ENCODE results near the gene FGF7.
A peak's percentile ranks its signal among the peaks of the same experiment; 100 is the strongest.

Gene FGF7

DNA sequence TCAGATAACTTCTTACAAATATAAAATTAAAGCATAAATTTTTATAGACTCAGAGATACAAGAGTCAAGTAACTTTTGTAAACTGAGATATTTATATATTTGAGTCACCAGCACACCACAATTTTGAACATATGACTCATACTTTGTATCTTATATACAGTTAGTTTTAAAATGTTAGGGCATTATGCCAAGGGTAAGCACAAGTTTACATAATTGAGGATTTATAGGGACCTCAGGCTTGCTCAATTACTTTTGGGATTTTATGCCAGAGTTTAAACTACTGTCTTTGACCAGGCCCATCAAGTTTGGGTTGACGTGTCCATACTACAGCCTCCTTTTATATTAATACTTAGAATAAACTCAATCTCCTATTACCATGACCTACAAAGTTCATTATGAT lies 7.4 kb upstream of the FGF7 start:
- no CpG with 5 or more reads among the region's 1 CpG for WGBS (ENCODE audit: insufficient coverage, insufficient read length)
- Histone ChIP-seq H3K27ac (ENCODE audit: low read length) (no peak overlapping the region), H3K9me3 (ENCODE audit: control insufficient read depth, insufficient read depth, low read length) (no peaks in the 10 kb centered on the region), H3K36me3 (ENCODE audit: control insufficient read depth, insufficient read depth, low read length) (no peaks in the 10 kb centered on the region), H3K27me3 (ENCODE audit: control insufficient read depth, insufficient read depth, low read length) (no peaks in the 10 kb centered on the region), H3K4me3 (ENCODE audit: low read length) (no peak overlapping the region), H3K4me1 (ENCODE audit: control insufficient read depth, insufficient read depth, low read length) (no peaks in the 10 kb centered on the region)
- no peak for DNase-seq (ENCODE audit: low read depth, low spot score)

GRCh38 chr15:49418811-49419210 lies 4.2 kb upstream of the FGF7 start:
- no CpG with 5 or more reads among the region's 1 CpG for WGBS (ENCODE audit: insufficient coverage, insufficient read length)
- H3K36me3 ChIP-seq (ENCODE audit: control insufficient read depth, insufficient read depth, low read length), result no peaks in the 10 kb centered on the region
- no peak for DNase-seq (ENCODE audit: low read depth, low spot score)
- no peaks in the 10 kb centered on the region for H3K27me3 ChIP-seq (ENCODE audit: control insufficient read depth, insufficient read depth, low read length)
- no peaks in the 10 kb centered on the region for H3K4me1 ChIP-seq (ENCODE audit: control insufficient read depth, insufficient read depth, low read length)
- H3K9me3 ChIP-seq (ENCODE audit: control insufficient read depth, insufficient read depth, low read length), result no peaks in the 10 kb centered on the region
- no peak overlapping the region for H3K27ac ChIP-seq (ENCODE audit: low read length)
- H3K4me3 ChIP-seq (ENCODE audit: low read length), result no peak overlapping the region

DNA sequence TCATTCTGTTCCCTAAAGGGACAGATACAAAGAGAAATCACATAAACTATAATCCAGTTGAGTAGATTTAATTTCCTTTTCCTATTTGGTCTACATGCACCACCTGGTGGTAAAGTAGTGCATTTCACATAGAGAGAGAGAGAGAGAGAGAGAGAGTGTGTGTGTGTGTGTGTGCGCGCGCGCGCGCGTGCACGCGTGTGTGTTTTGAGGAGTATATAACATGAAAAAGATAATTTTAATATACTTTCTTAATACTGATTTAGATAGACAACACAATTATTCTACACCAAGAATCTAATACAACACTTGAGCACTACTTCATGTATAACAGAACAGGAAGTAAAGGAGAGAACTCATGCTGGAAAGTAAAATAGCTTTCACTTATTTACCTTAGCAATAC lies 1.1 kb upstream of the FGF7 start:
- no peak overlapping the region for H3K4me3 ChIP-seq (ENCODE audit: low read length)
- H3K4me1 ChIP-seq (ENCODE audit: control insufficient read depth, insufficient read depth, low read length), result no peaks in the 10 kb centered on the region
- H3K36me3 ChIP-seq (ENCODE audit: control insufficient read depth, insufficient read depth, low read length), result no peaks in the 10 kb centered on the region
- H3K9me3 ChIP-seq (ENCODE audit: control insufficient read depth, insufficient read depth, low read length), result no peaks in the 10 kb centered on the region
- no CpG with 5 or more reads among the region's 9 CpGs for WGBS (ENCODE audit: insufficient coverage, insufficient read length)
- no peaks in the 10 kb centered on the region for H3K27me3 ChIP-seq (ENCODE audit: control insufficient read depth, insufficient read depth, low read length)
- no peak overlapping the region for H3K27ac ChIP-seq (ENCODE audit: low read length)
- peak; percentile 16 for DNase-seq (ENCODE audit: low read depth, low spot score)

- H3K4me3 ChIP-seq (ENCODE audit: low read length), result no peak overlapping the region
- no CpG with 5 or more reads among the region's 6 CpGs for WGBS (ENCODE audit: insufficient coverage, insufficient read length)
- no peak overlapping the region for H3K27ac ChIP-seq (ENCODE audit: low read length)
- DNase-seq (ENCODE audit: low read depth, low spot score), result no peak
- no peaks in the 10 kb centered on the region for H3K9me3 ChIP-seq (ENCODE audit: control insufficient read depth, insufficient read depth, low read length)
- H3K27me3 ChIP-seq (ENCODE audit: control insufficient read depth, insufficient read depth, low read length), result no peaks in the 10 kb centered on the region
- H3K4me1 ChIP-seq (ENCODE audit: control insufficient read depth, insufficient read depth, low read length), result no peaks in the 10 kb centered on the region
- H3K36me3 ChIP-seq (ENCODE audit: control insufficient read depth, insufficient read depth, low read length), result no peaks in the 10 kb centered on the region
Measured at GRCh38 chr15:49423901-49424550, 984 bp downstream of the FGF7 start.

GRCh38 chr15:49424954-49425353 lies 1.9 kb downstream of the FGF7 start:
- Histone ChIP-seq H3K4me3 (ENCODE audit: low read length) (no peak overlapping the region), H3K4me1 (ENCODE audit: control insufficient read depth, insufficient read depth, low read length) (no peaks in the 10 kb centered on the region), H3K9me3 (ENCODE audit: control insufficient read depth, insufficient read depth, low read length) (no peaks in the 10 kb centered on the region), H3K27me3 (ENCODE audit: control insufficient read depth, insufficient read depth, low read length) (no peaks in the 10 kb centered on the region), H3K36me3 (ENCODE audit: control insufficient read depth, insufficient read depth, low read length) (no peaks in the 10 kb centered on the region), H3K27ac (ENCODE audit: low read length) (no peak overlapping the region)
- WGBS (ENCODE audit: insufficient coverage, insufficient read length), result no CpG with 5 or more reads among the region's 1 CpG
- no peak for DNase-seq (ENCODE audit: low read depth, low spot score)

DNA sequence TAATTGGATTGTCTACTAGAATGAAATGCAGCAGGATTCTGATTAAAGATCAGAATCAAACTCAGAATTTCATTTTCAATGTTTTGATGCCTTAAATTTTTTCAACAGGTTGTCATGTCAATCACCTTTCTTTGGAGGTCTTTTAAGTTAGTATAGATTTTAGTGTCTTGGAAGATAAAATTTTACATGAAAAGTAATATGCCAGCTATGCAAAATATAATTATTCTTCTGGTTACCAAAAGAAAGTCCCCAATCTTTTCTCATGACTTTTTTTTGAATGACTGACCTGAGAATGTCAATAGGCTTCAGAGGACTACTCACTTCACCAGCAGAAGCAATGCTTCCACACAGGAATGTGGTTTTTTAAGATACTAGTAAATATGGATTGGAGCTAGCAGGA lies 4.3 kb downstream of the FGF7 start:
- H3K9me3 ChIP-seq (ENCODE audit: control insufficient read depth, insufficient read depth, low read length), result no peaks in the 10 kb centered on the region
- H3K27ac ChIP-seq (ENCODE audit: low read length), result no peak overlapping the region
- no peaks in the 10 kb centered on the region for H3K36me3 ChIP-seq (ENCODE audit: control insufficient read depth, insufficient read depth, low read length)
- no peaks in the 10 kb centered on the region for H3K4me1 ChIP-seq (ENCODE audit: control insufficient read depth, insufficient read depth, low read length)
- no peak for DNase-seq (ENCODE audit: low read depth, low spot score)
- H3K4me3 ChIP-seq (ENCODE audit: low read length), result no peak overlapping the region
- no peaks in the 10 kb centered on the region for H3K27me3 ChIP-seq (ENCODE audit: control insufficient read depth, insufficient read depth, low read length)

GRCh38 chr15:49428409-49429095 lies 5.5 kb downstream of the FGF7 start:
- Histone ChIP-seq H3K27me3 (ENCODE audit: control insufficient read depth, insufficient read depth, low read length) (no peaks in the 10 kb centered on the region), H3K9me3 (ENCODE audit: control insufficient read depth, insufficient read depth, low read length) (no peaks in the 10 kb centered on the region), H3K27ac (ENCODE audit: low read length) (no peak overlapping the region), H3K4me1 (ENCODE audit: control insufficient read depth, insufficient read depth, low read length) (no peaks in the 10 kb centered on the region), H3K36me3 (ENCODE audit: control insufficient read depth, insufficient read depth, low read length) (no peaks in the 10 kb centered on the region), H3K4me3 (ENCODE audit: low read length) (no peak overlapping the region)
- DNase-seq (ENCODE audit: low read depth, low spot score), result no peak
- no CpG with 5 or more reads among the region's 5 CpGs for WGBS (ENCODE audit: insufficient coverage, insufficient read length)

DNA sequence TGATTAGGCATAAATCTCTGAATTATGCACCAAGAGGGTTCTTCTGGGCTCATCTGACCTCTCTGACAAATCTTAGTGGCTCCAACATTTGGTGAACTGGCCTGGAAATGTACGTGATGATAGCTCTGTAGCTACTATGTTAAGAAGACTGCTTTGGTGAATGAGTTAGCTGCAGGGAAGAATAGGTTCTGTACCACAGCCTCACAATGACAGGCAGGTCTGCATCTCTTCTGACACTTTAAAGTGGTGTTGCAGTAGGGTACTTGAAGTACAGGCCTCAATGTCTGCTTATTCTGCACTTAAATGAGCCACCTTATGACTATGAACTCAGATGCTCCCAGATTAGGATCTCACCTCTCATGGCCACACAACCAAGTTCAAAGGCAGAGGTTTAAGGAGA lies 7.0 kb downstream of the FGF7 start:
- WGBS (ENCODE audit: insufficient coverage, insufficient read length), result no CpG with 5 or more reads among the region's 1 CpG
- no peaks in the 10 kb centered on the region for H3K9me3 ChIP-seq (ENCODE audit: control insufficient read depth, insufficient read depth, low read length)
- no peak overlapping the region for H3K4me3 ChIP-seq (ENCODE audit: low read length)
- H3K27me3 ChIP-seq (ENCODE audit: control insufficient read depth, insufficient read depth, low read length), result no peaks in the 10 kb centered on the region
- no peak overlapping the region for H3K27ac ChIP-seq (ENCODE audit: low read length)
- H3K4me1 ChIP-seq (ENCODE audit: control insufficient read depth, insufficient read depth, low read length), result no peaks in the 10 kb centered on the region
- no peaks in the 10 kb centered on the region for H3K36me3 ChIP-seq (ENCODE audit: control insufficient read depth, insufficient read depth, low read length)
- DNase-seq (ENCODE audit: low read depth, low spot score), result no peak

DNA sequence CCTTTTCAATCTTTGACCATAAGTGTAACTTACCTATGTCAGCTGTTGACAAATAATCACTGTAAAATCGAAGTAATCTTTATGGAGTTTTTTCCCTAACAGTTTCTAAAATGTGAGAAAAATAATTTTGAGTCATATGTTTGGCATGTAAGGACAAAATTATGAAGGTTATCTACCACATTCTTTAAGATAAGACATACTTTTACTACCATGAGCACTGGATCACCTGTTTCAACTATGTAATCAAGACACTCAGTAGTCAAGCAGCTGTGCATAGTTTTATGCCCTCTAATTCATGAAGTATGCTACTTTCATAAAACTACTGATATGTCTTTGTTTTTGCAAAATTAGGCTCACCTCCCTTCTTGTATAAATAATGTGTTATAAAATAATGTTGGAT lies 12.1 kb downstream of the FGF7 start:
- no peaks in the 10 kb centered on the region for H3K9me3 ChIP-seq (ENCODE audit: control insufficient read depth, insufficient read depth, low read length)
- no peak for DNase-seq (ENCODE audit: low read depth, low spot score)
- no CpG with 5 or more reads among the region's 1 CpG for WGBS (ENCODE audit: insufficient coverage, insufficient read length)
- H3K4me1 ChIP-seq (ENCODE audit: control insufficient read depth, insufficient read depth, low read length), result no peaks in the 10 kb centered on the region
- no peak overlapping the region for H3K27ac ChIP-seq (ENCODE audit: low read length)
- no peaks in the 10 kb centered on the region for H3K27me3 ChIP-seq (ENCODE audit: control insufficient read depth, insufficient read depth, low read length)
- H3K36me3 ChIP-seq (ENCODE audit: control insufficient read depth, insufficient read depth, low read length), result no peaks in the 10 kb centered on the region
- no peak overlapping the region for H3K4me3 ChIP-seq (ENCODE audit: low read length)

DNA sequence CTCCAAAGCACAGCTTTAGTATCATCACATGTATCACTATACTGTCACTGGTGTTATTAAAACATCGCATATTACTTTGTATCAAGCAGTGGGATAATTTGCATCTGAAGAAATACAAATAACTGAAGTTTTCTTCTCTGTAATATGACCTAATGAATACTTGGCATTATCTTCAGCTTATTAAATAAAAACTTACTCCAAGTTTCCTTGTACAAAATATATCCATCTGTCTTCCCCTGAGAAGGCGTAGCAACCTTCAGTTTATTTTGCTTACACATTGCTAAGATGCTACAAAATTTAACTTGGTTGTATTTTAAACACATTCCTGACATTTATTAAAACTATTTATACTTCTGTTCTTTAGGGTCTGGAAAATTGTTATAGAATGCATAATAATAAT lies 13.7 kb downstream of the FGF7 start:
- no CpG with 5 or more reads among the region's 2 CpGs for whole genome bisulfite sequencing (ENCODE audit: insufficient coverage, insufficient read length)
- Histone ChIP-seq H3K4me1 (ENCODE audit: control insufficient read depth, insufficient read depth, low read length) (no peaks in the 10 kb centered on the region), H3K4me3 (ENCODE audit: low read length) (no peak overlapping the region), H3K27me3 (ENCODE audit: control insufficient read depth, insufficient read depth, low read length) (no peaks in the 10 kb centered on the region), H3K9me3 (ENCODE audit: control insufficient read depth, insufficient read depth, low read length) (no peaks in the 10 kb centered on the region), H3K36me3 (ENCODE audit: control insufficient read depth, insufficient read depth, low read length) (no peaks in the 10 kb centered on the region), H3K27ac (ENCODE audit: low read length) (no peak overlapping the region)
- DNase-seq (ENCODE audit: low read depth, low spot score), result no peak
